K562 (cell line): ENCODE measurements around the gene CREB5.

ENCODE experiments used
- GABPB1 ChIP-seq: sonication (generic); formaldehyde crosslinking; IDR thresholded peaks from 2 replicates; pipeline ENCODE4 v1.8.0; 2022; ENCODE audit warnings: mild to moderate bottlenecking, missing genetic modification reagents
- MYC ChIP-seq, 2 experiments: fragments of 250-450 bp in 1 of 2; sonication (Bioruptor Pico) in 1 of 2; IDR thresholded peaks; 2 replicates each; pipeline versions ENCODE4 v1.5.1 to v1.6.1; 2012 to 2021; ENCODE audit warnings: low read depth in 2 of 2, borderline replicate concordance in 1 of 2, improper control_type of control experiment in 1 of 2, low read length in 1 of 2, mild to moderate bottlenecking in 1 of 2, moderate library complexity in 1 of 2
- PATZ1 ChIP-seq: fragments of 250-450 bp; sonication (Bioruptor Pico); IDR thresholded peaks from 2 replicates; pipeline ENCODE4 v1.5.0; 2020; ENCODE audit warnings: mild to moderate bottlenecking, borderline replicate concordance
- ZNF644 ChIP-seq: fragments of 200-800 bp; sonication (Bioruptor generic); IDR thresholded peaks from 2 replicates; pipeline ENCODE4 v1.6.1; 2016; ENCODE audit warnings: low read depth, missing genetic modification characterization, missing compliant biosample characterization
- ZSCAN29 ChIP-seq: fragments of 450-650 bp; IDR thresholded peaks from 2 replicates; pipeline ENCODE4 v1.6.1; 2017
- TF ChIP-seq, protein P1 (sequence below): fragments of 450-650 bp; formaldehyde crosslinking; IDR thresholded peaks from 2 replicates; pipeline ENCODE4 v1.4.0; 2020; ENCODE audit warnings: mild to moderate bottlenecking, mixed read lengths

GRCh38 chr7:28579571-28579970 is 167.3 kb downstream of the CREB5 start:
- TF ChIP-seq PATZ1 (CRISPR knock-in tag): no peak
- no peak for TF ChIP-seq MYC (IDR thresholded peaks at IDR 0.05; ENCODE audit: low read depth, low read length)
- TF ChIP-seq MYC (CRISPR knock-in tag; IDR thresholded peaks at IDR 0.05; ENCODE audit: borderline replicate concordance, low read depth): no peak
- TF ChIP-seq GABPB1: no peak
- no peak for TF ChIP-seq ZSCAN29
- TF ChIP-seq ZNF644 (tag): no peak
- TF ChIP-seq, protein P1, sequence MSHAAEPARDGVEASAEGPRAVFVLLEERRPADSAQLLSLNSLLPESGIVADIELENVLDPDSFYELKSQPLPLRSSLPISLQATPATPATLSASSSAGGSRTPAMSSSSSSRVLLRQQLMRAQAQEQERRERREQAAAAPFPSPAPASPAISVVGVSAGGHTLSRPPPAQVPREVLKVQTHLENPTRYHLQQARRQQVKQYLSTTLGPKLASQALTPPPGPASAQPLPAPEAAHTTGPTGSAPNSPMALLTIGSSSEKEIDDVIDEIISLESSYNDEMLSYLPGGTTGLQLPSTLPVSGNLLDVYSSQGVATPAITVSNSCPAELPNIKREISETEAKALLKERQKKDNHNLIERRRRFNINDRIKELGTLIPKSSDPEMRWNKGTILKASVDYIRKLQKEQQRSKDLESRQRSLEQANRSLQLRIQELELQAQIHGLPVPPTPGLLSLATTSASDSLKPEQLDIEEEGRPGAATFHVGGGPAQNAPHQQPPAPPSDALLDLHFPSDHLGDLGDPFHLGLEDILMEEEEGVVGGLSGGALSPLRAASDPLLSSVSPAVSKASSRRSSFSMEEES (CRISPR knock-in tag): no peak
